ENCODE data around the gene AKAP10. TPM values are rescaled to one million over a fixed set of nuclear protein-coding genes. Genes with fewer than 3 reads are reported as not detected.
"Not testable (repeated sequence)": the region's sequence is repeated elsewhere in the genome, so short reads cannot be mapped to it uniquely, and the experiment has no call there.

The AKAP10 gene
- total RNA-seq, 2 donors from 2014 or later = 38.8 to 64.1 TPM

- Mint-ChIP-seq H3K27ac (no peak overlapping the region), H3K4me3 (peak overlapping the region; percentile 71), H3K4me1 (peaks cover 24% of the 10 kb centered on the region), H3K27me3 (no peaks in the 10 kb centered on the region), H3K9me3 (no peaks in the 10 kb centered on the region), H3K36me3 (ENCODE audit: low read depth) (no peaks in the 10 kb centered on the region)
- no peak for ATAC-seq (replicated peaks)
Measured at GRCh38 chr17:19877364-19877945, 100.2 kb downstream of the AKAP10 start.

GRCh38 chr17:19876529-19877161 is 101.0 kb downstream of the AKAP10 start:
- H3K27me3 Mint-ChIP-seq = no peaks in the 10 kb centered on the region
- peak; percentile 81 for ATAC-seq (replicated peaks)
- peak overlapping the region; percentile 79 for H3K27ac Mint-ChIP-seq
- no peaks in the 10 kb centered on the region for H3K36me3 Mint-ChIP-seq (ENCODE audit: low read depth)
- H3K4me1 Mint-ChIP-seq = peaks cover 24% of the 10 kb centered on the region
- H3K4me3 Mint-ChIP-seq = peak overlapping the region; percentile 71
- H3K9me3 Mint-ChIP-seq = no peaks in the 10 kb centered on the region

GRCh38 chr17:19874256-19874655 is 103.4 kb downstream of the AKAP10 start:
- Mint-ChIP-seq H3K4me3 (no peak overlapping the region), H3K36me3 (ENCODE audit: low read depth) (no peaks in the 10 kb centered on the region), H3K4me1 (peaks cover 21% of the 10 kb centered on the region), H3K27me3 (no peaks in the 10 kb centered on the region), H3K27ac (no peak overlapping the region), H3K9me3 (no peaks in the 10 kb centered on the region)
- ATAC-seq (replicated peaks) = no peak

DNA sequence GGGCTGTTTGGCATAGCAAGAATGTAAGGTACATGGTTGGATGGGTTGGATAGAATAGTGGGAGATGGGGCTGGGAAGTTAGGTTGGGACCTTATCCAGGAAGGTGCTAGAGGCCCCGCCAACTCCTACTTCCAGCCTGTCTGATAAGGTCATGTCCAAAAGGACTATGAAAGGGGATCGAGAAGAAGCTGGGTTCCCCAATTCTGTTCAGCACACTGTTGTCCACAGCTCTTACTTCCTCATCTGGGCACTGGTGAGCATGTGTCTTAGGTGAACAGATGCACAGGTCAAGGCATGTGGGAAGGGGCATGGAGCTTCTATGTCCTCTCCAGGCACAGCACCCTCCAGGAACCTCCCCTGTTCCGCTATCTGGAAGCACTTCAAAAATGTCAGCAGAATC is 104.3 kb downstream of the AKAP10 start:
- no peak for ATAC-seq (replicated peaks)
- no peaks in the 10 kb centered on the region for H3K36me3 Mint-ChIP-seq (ENCODE audit: low read depth)
- no peaks in the 10 kb centered on the region for H3K27me3 Mint-ChIP-seq
- peaks cover 21% of the 10 kb centered on the region for H3K4me1 Mint-ChIP-seq
- H3K9me3 Mint-ChIP-seq = no peaks in the 10 kb centered on the region
- no peak overlapping the region for H3K4me3 Mint-ChIP-seq
- no peak overlapping the region for H3K27ac Mint-ChIP-seq

- no peak for ATAC-seq (replicated peaks)
- H3K4me3 Mint-ChIP-seq = peak overlapping the region; percentile 36
Measured at GRCh38 chr17:19868079-19868395, 109.6 kb downstream of the AKAP10 start.

DNA sequence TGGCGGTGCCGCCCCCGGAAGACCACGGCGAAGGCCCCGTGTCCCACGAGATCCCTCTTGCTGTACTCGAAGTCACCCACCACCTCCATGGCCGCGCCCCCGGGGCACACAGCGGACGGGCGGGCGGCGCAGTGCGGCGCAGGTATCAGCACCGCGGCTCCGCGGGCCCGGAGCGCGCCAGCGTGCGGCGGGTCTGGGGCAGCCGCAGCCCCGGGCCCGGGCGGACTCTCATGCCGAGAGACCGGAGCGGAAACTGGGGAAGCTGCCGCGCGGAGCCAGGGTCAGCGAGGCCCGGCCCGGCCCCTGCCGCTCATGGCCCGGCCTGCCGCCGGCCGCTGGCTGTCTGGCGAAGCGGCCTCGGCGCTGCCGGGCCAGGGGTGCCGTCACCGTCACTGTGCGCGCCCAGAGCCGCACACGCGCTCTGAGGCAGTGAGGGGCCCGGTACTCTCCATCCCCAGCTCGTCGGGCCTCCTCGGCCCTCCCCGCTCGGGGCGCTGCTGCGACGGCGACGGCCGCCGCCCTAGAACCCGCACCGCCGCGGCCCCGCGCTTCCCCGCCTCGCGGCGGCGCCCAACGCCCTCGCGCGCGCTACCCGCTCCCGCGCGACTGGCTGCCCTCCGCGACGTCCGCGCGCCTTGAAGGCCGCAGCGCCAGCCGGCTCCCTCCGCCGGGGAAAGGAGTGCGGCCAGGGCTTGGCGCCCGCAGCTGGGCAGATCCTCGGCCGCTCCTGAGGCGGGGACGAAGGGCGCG is 110.1 kb downstream of the AKAP10 start, which contains the start of gene ULK2:
Gene ULK2 (minus strand): TSS at position 608 of the 750 bp plus-strand sequence. CDS start 519 bp downstream, at position 89.
- Mint-ChIP-seq H3K4me1 (no peaks in the 10 kb centered on the region), H3K9me3 (no peaks in the 10 kb centered on the region), H3K27ac (no peak within 1 kb of the TSS), H3K36me3 (ENCODE audit: low read depth) (peaks cover 11% of the 10 kb centered on the region), H3K4me3 (peak within 1 kb of the TSS; percentile 83), H3K27me3 (no peaks in the 10 kb centered on the region)
- ATAC-seq (replicated peaks) = peak; percentile 79

More at GRCh38 chr17:19868079-19868395, 109.6 kb downstream of the AKAP10 start:
- peaks cover 6% of the 10 kb centered on the region for H3K36me3 Mint-ChIP-seq (ENCODE audit: low read depth)
- H3K9me3 Mint-ChIP-seq = no peaks in the 10 kb centered on the region
- no peaks in the 10 kb centered on the region for H3K27me3 Mint-ChIP-seq
- H3K27ac Mint-ChIP-seq = no peak overlapping the region
- H3K4me1 Mint-ChIP-seq = no peaks in the 10 kb centered on the region

- ATAC-seq (replicated peaks) = peak; percentile 70
- Mint-ChIP-seq H3K27ac (no peak overlapping the region), H3K9me3 (no peaks in the 10 kb centered on the region), H3K4me3 (peak overlapping the region; percentile 83), H3K4me1 (no peaks in the 10 kb centered on the region), H3K27me3 (no peaks in the 10 kb centered on the region), H3K36me3 (ENCODE audit: low read depth) (peaks cover 11% of the 10 kb centered on the region)
Measured at GRCh38 chr17:19867079-19867328, 110.6 kb downstream of the AKAP10 start.

- Mint-ChIP-seq H3K27ac (no peak overlapping the region), H3K36me3 (ENCODE audit: low read depth) (peaks cover 11% of the 10 kb centered on the region), H3K4me1 (no peaks in the 10 kb centered on the region), H3K9me3 (no peaks in the 10 kb centered on the region), H3K27me3 (no peaks in the 10 kb centered on the region), H3K4me3 (peak overlapping the region; percentile 83)
- ATAC-seq (replicated peaks) = no peak
Measured at GRCh38 chr17:19865021-19865420, 112.6 kb downstream of the AKAP10 start.

DNA sequence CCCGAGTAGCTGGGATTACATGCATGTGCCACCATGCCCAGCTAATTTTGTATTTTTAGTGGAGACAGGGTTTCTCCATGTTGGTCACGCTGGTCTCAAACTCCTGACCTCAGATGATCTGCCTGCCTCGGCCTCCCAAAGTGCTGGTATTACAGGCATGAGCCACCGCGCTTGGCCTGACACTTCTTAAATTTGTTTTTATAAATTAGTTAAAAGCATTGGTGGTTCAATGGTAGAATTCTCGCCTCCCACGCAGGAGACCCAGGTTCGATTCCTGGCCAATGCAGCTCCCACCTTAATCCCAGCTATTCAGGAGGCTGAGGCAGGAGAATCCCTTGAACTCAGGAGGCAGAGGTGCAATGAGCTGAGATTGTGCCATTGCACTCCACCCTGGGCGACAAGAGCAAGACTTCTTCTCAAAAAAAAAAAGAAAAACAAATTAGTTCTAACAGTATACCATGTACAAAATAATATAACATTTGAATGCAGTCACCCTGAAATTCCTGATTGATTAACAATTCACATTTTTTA is 116.9 kb downstream of the AKAP10 start:
- H3K27me3 Mint-ChIP-seq; H3K27ac Mint-ChIP-seq; ATAC-seq (replicated peaks); H3K4me3 Mint-ChIP-seq; H3K9me3 Mint-ChIP-seq; H3K4me1 Mint-ChIP-seq: not testable (repeated sequence)
- H3K36me3 Mint-ChIP-seq (ENCODE audit: low read depth) = peaks cover 16% of the 10 kb centered on the region

GRCh38 chr17:19857640-19858039 is 120.0 kb downstream of the AKAP10 start:
- Mint-ChIP-seq H3K27me3 (no peaks in the 10 kb centered on the region), H3K9me3 (no peaks in the 10 kb centered on the region), H3K27ac (peak overlapping the region; percentile 37), H3K4me3 (no peak overlapping the region), H3K4me1 (no peaks in the 10 kb centered on the region), H3K36me3 (ENCODE audit: low read depth) (peaks cover 19% of the 10 kb centered on the region)
- no peak for ATAC-seq (replicated peaks)

Other genes starting within 250 kb of the AKAP10 start
- not detected for gene ALDH3A1, start 229.5 kb downstream of the AKAP10 start, total RNA-seq
- 1 to 10 TPM; 7.4 to 9.2 TPM for gene ULK2, start 109.9 kb downstream of the AKAP10 start, total RNA-seq
- gene SPECC1, start 31.5 kb upstream of the AKAP10 start, total RNA-seq = 1 to 10 TPM; 5.7 to 9.6 TPM